Measurements from ENCODE around the gene PCNX1.

The PCNX1 gene

DNA sequence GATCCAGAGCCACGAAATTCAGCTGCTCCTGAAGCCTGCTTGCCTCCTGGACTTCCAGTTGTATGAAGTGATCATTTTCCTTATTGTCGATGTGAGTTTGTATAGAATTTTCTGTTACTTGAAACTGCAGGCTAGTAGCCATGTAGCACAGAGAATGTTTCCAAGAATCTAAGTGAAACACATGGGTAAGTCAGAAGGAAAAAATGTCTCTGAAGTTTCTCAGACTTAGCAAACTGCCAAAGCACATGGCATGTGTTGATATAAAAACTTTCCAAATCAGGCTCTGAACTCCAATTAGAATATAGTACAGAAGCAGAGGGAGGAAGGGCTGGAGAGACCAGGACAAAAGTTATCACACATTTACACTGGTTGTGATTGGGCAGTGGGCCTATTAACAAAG is 9.8 kb upstream of the PCNX1 start:
- DNase-seq (ENCODE audit: extremely low read depth, low read depth) = peak; percentile 67
- TF ChIP-seq, protein P1, sequence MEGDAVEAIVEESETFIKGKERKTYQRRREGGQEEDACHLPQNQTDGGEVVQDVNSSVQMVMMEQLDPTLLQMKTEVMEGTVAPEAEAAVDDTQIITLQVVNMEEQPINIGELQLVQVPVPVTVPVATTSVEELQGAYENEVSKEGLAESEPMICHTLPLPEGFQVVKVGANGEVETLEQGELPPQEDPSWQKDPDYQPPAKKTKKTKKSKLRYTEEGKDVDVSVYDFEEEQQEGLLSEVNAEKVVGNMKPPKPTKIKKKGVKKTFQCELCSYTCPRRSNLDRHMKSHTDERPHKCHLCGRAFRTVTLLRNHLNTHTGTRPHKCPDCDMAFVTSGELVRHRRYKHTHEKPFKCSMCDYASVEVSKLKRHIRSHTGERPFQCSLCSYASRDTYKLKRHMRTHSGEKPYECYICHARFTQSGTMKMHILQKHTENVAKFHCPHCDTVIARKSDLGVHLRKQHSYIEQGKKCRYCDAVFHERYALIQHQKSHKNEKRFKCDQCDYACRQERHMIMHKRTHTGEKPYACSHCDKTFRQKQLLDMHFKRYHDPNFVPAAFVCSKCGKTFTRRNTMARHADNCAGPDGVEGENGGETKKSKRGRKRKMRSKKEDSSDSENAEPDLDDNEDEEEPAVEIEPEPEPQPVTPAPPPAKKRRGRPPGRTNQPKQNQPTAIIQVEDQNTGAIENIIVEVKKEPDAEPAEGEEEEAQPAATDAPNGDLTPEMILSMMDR (IDR thresholded peaks at IDR 0.05; ENCODE audit: low read depth, low read length) = no peak

DNA sequence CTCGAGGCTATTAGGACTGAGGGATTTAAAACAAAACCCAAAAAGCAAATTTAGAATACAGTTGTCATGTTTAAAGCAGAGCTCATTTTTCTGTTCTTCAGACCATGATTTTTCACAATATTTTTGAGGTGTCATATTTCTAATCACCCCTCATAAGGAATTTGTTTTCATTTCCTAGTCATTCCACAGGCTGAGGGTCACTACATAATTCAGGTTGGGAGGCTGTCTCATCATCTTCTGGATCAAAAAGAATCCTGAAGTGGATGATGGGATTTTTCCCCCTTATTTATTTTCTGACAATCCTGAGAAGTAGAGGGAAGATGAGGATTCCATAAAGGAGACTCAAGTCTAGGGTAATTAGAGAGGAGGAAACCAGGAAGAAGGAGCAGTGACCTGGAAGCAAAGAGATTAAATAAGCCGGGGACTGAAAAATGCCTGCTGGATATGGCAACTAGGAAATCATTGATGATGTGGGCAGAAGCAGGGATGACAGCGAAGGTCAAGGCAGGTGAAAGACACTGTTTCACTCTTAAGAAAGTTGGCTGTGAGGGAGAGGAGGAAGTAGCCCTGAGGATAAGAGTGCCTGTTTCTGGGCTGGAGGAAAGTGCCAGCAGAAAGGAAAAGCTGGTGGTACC is 9.0 kb upstream of the PCNX1 start:
- no peak for DNase-seq (ENCODE audit: extremely low read depth, low read depth)
- TF ChIP-seq, protein P1 (IDR thresholded peaks at IDR 0.05; ENCODE audit: low read depth, low read length) = no peak

DNA sequence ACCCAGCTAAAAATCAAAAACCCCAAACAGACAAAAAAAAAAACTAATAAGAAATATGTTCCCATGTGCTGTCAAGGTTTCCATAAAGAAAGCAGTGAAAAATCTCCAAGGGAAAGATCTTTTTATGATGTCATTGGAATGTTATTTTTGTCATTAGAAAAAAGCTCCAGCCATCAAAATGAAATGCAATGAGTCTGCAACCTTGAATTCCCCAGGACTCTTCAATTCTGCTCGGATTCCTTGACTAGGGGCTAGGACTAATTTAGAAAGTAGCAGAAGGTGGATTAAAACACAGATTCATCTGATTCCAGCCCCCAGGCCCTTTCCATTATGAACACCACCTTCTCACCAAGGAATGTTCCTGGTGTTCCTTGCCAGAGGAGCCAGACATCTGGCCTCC is 6.0 kb upstream of the PCNX1 start:
- TF ChIP-seq, protein P1 (IDR thresholded peaks at IDR 0.05; ENCODE audit: low read depth, low read length) = no peak
- DNase-seq (ENCODE audit: extremely low read depth, low read depth) = no peak

DNA sequence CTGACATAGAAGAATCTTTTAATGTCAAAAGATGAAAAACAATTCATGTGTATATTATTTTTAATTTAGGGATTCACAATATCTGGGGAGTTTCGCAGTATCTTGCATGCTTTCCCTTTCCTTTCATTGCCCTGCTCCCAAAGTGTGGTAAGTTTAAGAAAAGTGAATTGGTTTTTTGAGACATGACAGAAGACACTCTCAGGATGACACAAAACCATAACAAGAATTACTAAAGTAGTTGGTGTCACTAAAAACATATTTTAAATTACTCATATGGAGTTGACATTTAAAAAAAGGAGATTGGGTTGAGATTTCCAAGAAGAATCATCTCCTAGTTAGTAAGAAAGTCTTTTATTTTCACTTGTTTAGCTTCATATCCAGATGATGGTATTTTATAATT is 5.1 kb upstream of the PCNX1 start:
- TF ChIP-seq, protein P1 (IDR thresholded peaks at IDR 0.05; ENCODE audit: low read depth, low read length) = no peak
- DNase-seq (ENCODE audit: extremely low read depth, low read depth) = no peak

DNA sequence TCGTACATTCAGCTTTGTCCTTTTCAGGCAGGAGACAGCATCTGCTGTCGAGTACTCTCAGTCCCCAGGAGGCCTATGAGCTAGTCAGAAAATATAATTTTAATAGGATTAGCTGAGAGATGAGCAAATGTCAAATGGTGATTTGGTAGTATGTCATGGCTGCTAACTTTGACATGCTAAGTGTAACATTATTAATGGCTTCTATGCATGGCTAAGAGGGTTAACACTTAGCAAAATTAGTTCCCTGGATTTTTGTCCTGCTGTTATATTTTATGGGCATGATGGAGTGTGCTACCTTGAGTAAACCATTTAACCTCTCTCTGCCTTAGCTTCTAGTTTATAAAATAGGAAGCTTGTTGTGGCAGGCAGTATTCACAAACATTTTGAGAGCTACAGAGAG is 2.9 kb upstream of the PCNX1 start:
- TF ChIP-seq, protein P1 (IDR thresholded peaks at IDR 0.05; ENCODE audit: low read depth, low read length) = no peak
- DNase-seq (ENCODE audit: extremely low read depth, low read depth) = no peak

DNA sequence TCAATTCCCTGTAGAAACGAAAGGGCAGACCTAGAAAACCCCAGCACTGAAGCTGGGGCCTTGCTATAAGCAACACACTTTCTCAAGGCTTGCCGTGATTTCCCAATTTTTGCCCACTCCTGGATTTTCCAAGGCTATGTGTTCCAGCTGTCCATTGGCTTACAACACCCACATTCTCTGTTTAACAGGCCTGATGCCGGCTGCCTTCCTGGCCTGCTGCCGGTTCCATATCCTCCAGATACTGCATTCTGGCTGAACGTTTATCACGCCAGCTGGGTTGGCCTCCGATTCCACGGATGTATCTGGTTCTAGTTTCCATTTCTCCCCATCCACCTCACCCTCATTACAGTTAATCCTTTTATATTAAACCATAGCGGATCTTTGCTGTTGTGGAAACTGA is 2.0 kb upstream of the PCNX1 start:
- peak; percentile 92 for DNase-seq (ENCODE audit: extremely low read depth, low read depth)
- TF ChIP-seq, protein P1 (IDR thresholded peaks at IDR 0.05; ENCODE audit: low read depth, low read length) = no peak

DNA sequence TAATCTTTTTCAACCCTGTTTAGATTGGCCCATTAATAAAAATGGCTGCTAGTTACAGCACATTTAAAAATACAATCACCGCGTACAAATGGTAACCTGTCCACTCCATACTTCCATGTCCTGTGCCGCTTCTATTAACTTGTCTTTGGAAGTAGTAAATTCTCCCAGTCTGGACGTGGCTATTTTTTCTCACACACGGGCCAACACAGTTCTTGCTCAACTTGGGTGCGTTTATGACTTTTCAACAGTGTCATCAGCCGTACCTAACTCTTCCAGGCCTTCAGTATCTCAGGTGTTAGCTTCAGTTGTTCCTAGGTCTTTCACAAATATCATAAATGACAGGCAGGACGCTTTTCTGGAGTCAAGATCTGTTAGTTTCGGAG is 475 bp upstream of the PCNX1 start:
- no peak for DNase-seq (ENCODE audit: extremely low read depth, low read depth)
- TF ChIP-seq, protein P1 (IDR thresholded peaks at IDR 0.05; ENCODE audit: low read depth, low read length) = no peak

Measured in AG09319 (cell line).